Measurements from ENCODE around the gene SCUBE1.

- TF ChIP-seq CTCF (IDR thresholded peaks at IDR 0.05) (no peak), EZH2 (IDR thresholded peaks at IDR 0.05) (no peak), EZH2phosphoT487 (IDR thresholded peaks at IDR 0.05) (no peak)
Observed at GRCh38 chr22:43337385-43337784, 5.8 kb downstream of the SCUBE1 start.
